Karpas-422 (cell line): ENCODE measurements around the gene PLXND1. TPM values are rescaled to one million over a fixed set of nuclear protein-coding genes. Genes with fewer than 3 reads are reported as not detected.

Experiments
- small RNA-seq: library from RNA; depleted of rRNA; stranded (forward); fragments of <200 nt; gene quantifications from one replicate; pipeline ENCODE3, GENCODE V24; 2014
- total RNA-seq: library from RNA; depleted of rRNA; stranded (reverse); fragments of >200 nt; shearing (Covaris generic); gene quantifications from 2 replicates; pipeline ENCODE4 v1.2.3, GENCODE V29; 2014; ENCODE audit warnings: low replicate concordance; rRNA removed

The PLXND1 gene
- total RNA-seq, 1 experiment from 2014 or later: 0.52 TPM

Small RNA genes within 50 kb of the gene (small RNA-seq; reads per million reads assigned to genes)
- gene RN7SL752P: not detected

Other genes starting within 250 kb of the PLXND1 start
- gene EFCAB12, start 178.0 kb downstream of the PLXND1 start, total RNA-seq: 0.04 TPM in 1 of 2 replicates, not detected in the other
- gene MBD4, start 166.7 kb downstream of the PLXND1 start, total RNA-seq: 51.9 and 130 TPM in 2 replicates
- gene IFT122, start 166.5 kb downstream of the PLXND1 start, total RNA-seq: 4.7 and 6.6 TPM in 2 replicates
- not detected in 2 replicates for gene RHO, start 78.0 kb downstream of the PLXND1 start, total RNA-seq
- gene H1-8, start 63.5 kb downstream of the PLXND1 start, total RNA-seq: not detected in 2 replicates